CD14-positive monocyte (primary cell): Measurements from ENCODE around the gene ENTREP3. TPM values are rescaled to one million over a fixed set of nuclear protein-coding genes. Genes with fewer than 3 reads are reported as not detected.

ENCODE experiments used
- DNase-seq, 3 donors: peaks; one replicate each; pipeline ENCODE4 v3.0.0-alpha.2; 2011 to 2022
- H2AFZ ChIP-seq: 2 replicates; pipeline ENCODE4 v1.6.0; 2012; ENCODE audit warnings: mild to moderate bottlenecking, low read depth, low read length, inconsistent platforms; ENCODE audit not compliant: insufficient read depth, poor library complexity, severe bottlenecking
- H3K27ac ChIP-seq, 2 donors: 1 replicate in 1 of 2; 2 replicates in 1 of 2; pipeline ENCODE4 v1.5.1; 2012 to 2013; ENCODE audit warnings: low read length in 2 of 2, control low read depth in 1 of 2, inconsistent platforms in 1 of 2, low read depth in 1 of 2, mild to moderate bottlenecking in 1 of 2
- H3K27me3 ChIP-seq, 2 donors: one replicate each; pipeline versions ENCODE4 v1.6.0 to v1.6.1; 2011 to 2013; ENCODE audit warnings: low read length in 2 of 2; ENCODE audit not compliant: control insufficient read depth in 2 of 2, insufficient read depth in 2 of 2
- H3K36me3 ChIP-seq, 2 donors: replicated peaks in 1 of 2; 1 replicate in 1 of 2; 2 replicates in 1 of 2; pipeline versions ENCODE4 v1.5.1 to v1.6.1; 2012 to 2013; ENCODE audit warnings: low read length in 2 of 2, control low read depth in 1 of 2, inconsistent platforms in 1 of 2, mild to moderate bottlenecking in 1 of 2; ENCODE audit not compliant: insufficient read depth in 2 of 2, control insufficient read depth in 1 of 2
- H3K4me1 ChIP-seq, 2 donors: 1 replicate in 1 of 2; 2 replicates in 1 of 2; pipeline versions ENCODE4 v1.5.1 to v1.6.1; 2012 to 2013; ENCODE audit warnings: low read length in 2 of 2, control low read depth in 1 of 2, inconsistent platforms in 1 of 2, mild to moderate bottlenecking in 1 of 2, moderate library complexity in 1 of 2; ENCODE audit not compliant: insufficient read depth in 2 of 2, control insufficient read depth in 1 of 2
- H3K4me2 ChIP-seq: replicated peaks from 2 replicates; pipeline ENCODE3; 2012; ENCODE audit warnings: low read length, moderate library complexity, mild to moderate bottlenecking; ENCODE audit not compliant: poor library complexity, severe bottlenecking; ENCODE audit errors: extremely low read depth
- H3K4me3 ChIP-seq, 3 experiments: fragments of 200-600 bp in 1 of 3; sonication (generic) in 1 of 3; replicated peaks in 1 of 3; 1 replicate in 2 of 3; 2 replicates in 1 of 3; pipeline ENCODE4 v1.5.1; 2011 to 2013; ENCODE audit warnings: low read length in 3 of 3, mild to moderate bottlenecking in 3 of 3, control low read depth in 2 of 3, low read depth in 2 of 3, inconsistent platforms in 1 of 3, moderate library complexity in 1 of 3
- H3K79me2 ChIP-seq: 2 replicates; pipeline ENCODE4 v1.6.0; 2012; ENCODE audit warnings: mild to moderate bottlenecking, control low read depth, inconsistent platforms, low read length, moderate library complexity; ENCODE audit not compliant: insufficient read depth
- H3K9ac ChIP-seq: 2 replicates; pipeline ENCODE4 v1.6.0; 2017; ENCODE audit warnings: low read length, mild to moderate bottlenecking; ENCODE audit not compliant: insufficient read depth, poor library complexity, severe bottlenecking
- H3K9me3 ChIP-seq, 2 donors: replicated peaks in 1 of 2; 1 replicate in 1 of 2; 2 replicates in 1 of 2; pipeline versions ENCODE4 v1.5.1 to v1.6.1; 2012 to 2013; ENCODE audit warnings: low read length in 2 of 2, control low read depth in 1 of 2; ENCODE audit not compliant: control insufficient read depth in 1 of 2, insufficient read depth in 1 of 2
- H4K20me1 ChIP-seq: 2 replicates; pipeline ENCODE4 v1.6.0; 2012; ENCODE audit warnings: mild to moderate bottlenecking, low read length, control low read depth, moderate library complexity; ENCODE audit not compliant: insufficient read depth
- H3K27ac Mint-ChIP-seq, 7 donors: one replicate each; pipeline ENCODE4 v1.8.0; 2020; ENCODE audit warnings: mild to moderate bottlenecking in 7 of 7, mixed read lengths in 7 of 7, moderate library complexity in 6 of 7, inconsistent platforms in 2 of 7
- H3K27me3 Mint-ChIP-seq, 3 donors: one replicate each; pipeline ENCODE4 v1.8.0; 2021 to 2022; ENCODE audit warnings: low read depth in 3 of 3, mild to moderate bottlenecking in 3 of 3, mixed read lengths in 3 of 3, moderate library complexity in 3 of 3, inconsistent platforms in 1 of 3
- H3K36me3 Mint-ChIP-seq, 2 donors: one replicate each; pipeline ENCODE4 v1.8.0; 2020; ENCODE audit warnings: mixed read lengths in 2 of 2, inconsistent platforms in 1 of 2, mild to moderate bottlenecking in 1 of 2
- H3K4me1 Mint-ChIP-seq: one replicate; pipeline ENCODE4 v1.8.0; 2020; ENCODE audit warnings: mild to moderate bottlenecking, mixed read lengths
- H3K4me3 Mint-ChIP-seq, 2 donors: one replicate each; pipeline ENCODE4 v1.8.0; 2020; ENCODE audit warnings: mild to moderate bottlenecking in 2 of 2, mixed read lengths in 2 of 2, moderate library complexity in 1 of 2
- H3K9me3 Mint-ChIP-seq, 7 donors: one replicate each; pipeline ENCODE4 v1.8.0; 2020 to 2022; ENCODE audit warnings: mixed read lengths in 7 of 7, mild to moderate bottlenecking in 6 of 7, moderate library complexity in 6 of 7, inconsistent platforms in 2 of 7
- CTCF ChIP-seq: fragments of 200-600 bp; IDR thresholded peaks from one replicate; pipeline ENCODE4 v1.8.0; 2022; ENCODE audit warnings: antibody characterized with exemption, mild to moderate bottlenecking
- WGBS: methylation state at CpG from one replicate; pipeline ENCODE4 v1.1.5; 2013; ENCODE audit warnings: missing lambda C conversion rate; ENCODE audit not compliant: insufficient coverage; 5-methylcytosine and 5-hydroxymethylcytosine counted together
- intact Hi-C, 2 donors: fragments of 100-400 bp; cut with micrococcal nuclease; formaldehyde crosslinking; loops; one replicate each; pipeline versions ENCODE4 v1.15.0 to v1.15.1; 2023
- polyA plus RNA-seq, 3 donors: library from polyadenylated mRNA; depleted of rRNA in 1 of 3; unstranded in 2 of 3; stranded (reverse) in 1 of 3; fragments of 300-500 nt in 2 of 3; fragments of >200 nt in 1 of 3; fragmentation: Illumina TruSeq in 2 of 3; gene quantifications; 1 replicate in 2 of 3; 2 replicates in 1 of 3; pipeline ENCODE4 v1.2.3, GENCODE V29; 2012 to 2021

Gene ENTREP3
- polyA plus RNA-seq, 3 donors, result 0.87 to 7.5 (median 1.9) TPM

DNA sequence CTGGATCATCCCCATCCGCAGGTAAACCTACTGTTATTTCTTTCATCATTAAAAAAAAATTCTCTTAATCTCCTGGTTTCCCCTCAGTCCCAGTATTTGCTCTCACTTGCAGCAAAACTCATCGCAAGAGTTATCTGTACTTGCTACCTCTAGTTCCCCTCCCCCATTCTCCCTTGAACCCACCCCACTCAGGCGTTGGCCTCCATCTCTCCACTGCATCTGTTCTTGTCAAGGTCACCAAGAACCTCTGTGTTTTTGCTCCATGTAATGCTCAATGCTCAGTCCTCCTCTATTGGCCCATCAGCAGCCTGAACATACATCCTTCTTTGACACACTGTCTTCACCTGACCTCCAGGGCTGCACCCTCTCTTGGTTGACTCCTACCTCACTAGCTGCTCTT is 41.4 kb upstream of the ENTREP3 start:
- Histone ChIP-seq H3K27ac (no peak overlapping the region), H2AFZ (no peak overlapping the region), H3K9ac (no peak overlapping the region), H3K4me1 (peaks cover 6 to 9% of the 10 kb centered on the region in 2 donors), H3K4me3 (no peak overlapping the region), H3K27me3 (peaks cover 17 to 44% of the 10 kb centered on the region in 2 donors), H3K36me3 (no peaks in the 10 kb centered on the region), H3K9me3 (no peaks in the 10 kb centered on the region), H4K20me1 (no peaks in the 10 kb centered on the region), H3K4me2 (no peak overlapping the region), H3K79me2 (no peaks in the 10 kb centered on the region)
- H3K4me3 Mint-ChIP-seq, result peak overlapping the region in 1 of 2 donors; percentile 54
- H3K4me1 Mint-ChIP-seq, result peaks cover 10% of the 10 kb centered on the region
- H3K27ac Mint-ChIP-seq, result no peak overlapping the region
- DNase-seq, result no peak
- H3K27me3 Mint-ChIP-seq, result peaks cover 42 to 60% (median 49%) of the 10 kb centered on the region in 3 donors
- peaks cover 0 to 5% (median 3%) of the 10 kb centered on the region in 7 donors for H3K9me3 Mint-ChIP-seq
- intact Hi-C loops, result no loop called here
- TF ChIP-seq CTCF, result no peak
- 88% methylated on average over 3 of the region's 3 CpGs for WGBS
- H3K36me3 Mint-ChIP-seq, result peaks cover 0 to 5% of the 10 kb centered on the region in 2 donors

GRCh38 chr1:155295942-155296267 is 40.6 kb upstream of the ENTREP3 start:
- H3K27me3 ChIP-seq, result peaks cover 17 to 44% of the 10 kb centered on the region in 2 donors
- no peak overlapping the region for H3K4me3 ChIP-seq
- Mint-ChIP-seq H3K27me3 (peaks cover 43 to 68% (median 56%) of the 10 kb centered on the region in 3 donors), H3K4me1 (peaks cover 10% of the 10 kb centered on the region), H3K4me3 (peak overlapping the region in 1 of 2 donors; percentile 54), H3K36me3 (peaks cover 0 to 5% of the 10 kb centered on the region in 2 donors), H3K27ac (no peak overlapping the region), H3K9me3 (peaks cover 0 to 5% (median 3%) of the 10 kb centered on the region in 7 donors)
- WGBS, result 100% methylated on average over 5 of the region's 7 CpGs
- no peaks in the 10 kb centered on the region for H3K36me3 ChIP-seq
- H4K20me1 ChIP-seq, result no peaks in the 10 kb centered on the region
- DNase-seq, result no peak
- H3K27ac ChIP-seq, result no peak overlapping the region
- no peak overlapping the region for H3K9ac ChIP-seq
- no peak overlapping the region for H2AFZ ChIP-seq
- intact Hi-C loops, result no loop called here
- no peak overlapping the region for H3K4me2 ChIP-seq
- no peak for TF ChIP-seq CTCF
- no peaks in the 10 kb centered on the region for H3K79me2 ChIP-seq
- no peaks in the 10 kb centered on the region for H3K9me3 ChIP-seq
- peaks cover 6 to 9% of the 10 kb centered on the region in 2 donors for H3K4me1 ChIP-seq
